HG02610 (cell line): Measurements from ENCODE around the gene UCKL1.

Experiments
- ATAC-seq: cut with Tn5 transposase; IDR thresholded peaks from one replicate; pipeline ENCODE4 v1.9.1; 2021; ENCODE audit warnings: mild to moderate bottlenecking, moderate library complexity; ENCODE audit not compliant: unreplicated experiment

Gene UCKL1

GRCh38 chr20:63893999-63894357 is 62.2 kb downstream of the UCKL1 start:
- ATAC-seq = no peak

- ATAC-seq = no peak
These were observed 63.8 kb downstream of the UCKL1 start for GRCh38 chr20:63892402-63892801.

GRCh38 chr20:63891061-63892002 is 64.9 kb downstream of the UCKL1 start:
- no peak for ATAC-seq

GRCh38 chr20:63890616-63891015 is 65.6 kb downstream of the UCKL1 start:
- ATAC-seq = no peak

GRCh38 chr20:63890201-63890576 is 66.0 kb downstream of the UCKL1 start:
- ATAC-seq = no peak
